ENCODE data around the gene FCAR. TPM values are rescaled to one million over a fixed set of nuclear protein-coding genes. Genes with fewer than 3 reads are reported as not detected.
"Not testable (repeated sequence)": the region's sequence is repeated elsewhere in the genome, so short reads cannot be mapped to it uniquely, and the experiment has no call there.

The FCAR gene
- total RNA-seq: not detected in 2 replicates

DNA sequence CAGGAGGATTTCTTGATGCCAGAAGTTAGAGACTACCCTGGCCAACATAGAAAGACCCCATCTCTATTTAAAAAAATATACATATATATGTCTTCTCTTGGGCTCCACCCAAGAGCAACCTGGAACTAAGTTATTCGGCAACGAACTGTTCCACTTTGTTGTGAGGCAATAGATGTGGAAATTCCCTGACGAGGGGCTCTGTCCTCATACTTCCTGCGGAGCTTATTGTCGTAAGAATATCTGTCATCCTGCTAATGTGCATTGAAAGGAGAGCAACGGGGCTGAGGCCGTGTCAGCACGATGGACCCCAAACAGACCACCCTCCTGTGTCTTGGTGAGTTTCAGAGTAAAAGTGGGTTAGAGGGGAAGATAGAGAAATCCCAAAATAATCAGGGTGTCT, at the start of gene FCAR:
Gene FCAR, plus strand, starts transcription at position 246 of the 400 bp plus-strand sequence. Its CDS starts 55 bp downstream, at position 301.
- no peak for DNase-seq (ENCODE audit: low read depth, low spot score)

DNA sequence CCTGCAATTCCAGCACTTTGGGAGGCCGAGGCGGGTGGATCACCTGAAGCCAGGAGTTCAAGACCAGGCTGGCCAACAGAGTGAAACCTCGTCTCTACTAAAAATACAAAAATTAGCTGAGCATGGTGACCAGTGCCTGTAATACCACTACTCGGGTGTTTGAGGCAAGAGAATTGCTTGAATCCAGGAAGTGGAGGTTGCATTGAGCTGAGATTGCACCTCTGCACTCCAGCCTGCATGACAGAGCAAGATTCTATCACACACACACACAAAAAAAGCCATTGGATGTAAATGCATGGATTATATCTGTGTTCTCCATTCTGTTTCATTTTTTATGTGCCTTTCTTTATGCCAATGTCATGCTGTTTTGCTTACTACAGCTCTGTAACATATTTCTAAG, 49.6 kb upstream of the FCAR start:
- DNase-seq (ENCODE audit: low read depth, low spot score): not testable (repeated sequence)

DNA sequence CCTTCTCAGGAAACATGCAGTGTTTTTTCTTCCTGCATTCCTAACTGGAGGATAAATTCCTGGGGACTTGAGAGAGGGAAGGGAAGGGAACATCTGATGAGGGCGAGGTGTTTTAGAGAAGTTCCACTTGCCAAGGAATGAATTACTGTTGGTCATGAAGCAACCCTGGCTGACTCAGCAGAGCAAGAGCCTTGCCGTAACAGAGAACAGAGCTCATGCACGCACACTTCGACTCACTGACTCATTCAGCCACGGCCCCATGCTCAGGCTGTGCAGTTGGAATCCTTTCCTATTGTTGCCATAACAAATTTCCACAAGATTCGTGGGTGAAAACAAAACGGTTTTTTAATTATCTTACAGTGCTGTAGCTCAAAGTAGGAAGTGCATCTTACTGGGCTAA, 48.7 kb upstream of the FCAR start:
- DNase-seq (ENCODE audit: low read depth, low spot score): not testable (repeated sequence)

DNA sequence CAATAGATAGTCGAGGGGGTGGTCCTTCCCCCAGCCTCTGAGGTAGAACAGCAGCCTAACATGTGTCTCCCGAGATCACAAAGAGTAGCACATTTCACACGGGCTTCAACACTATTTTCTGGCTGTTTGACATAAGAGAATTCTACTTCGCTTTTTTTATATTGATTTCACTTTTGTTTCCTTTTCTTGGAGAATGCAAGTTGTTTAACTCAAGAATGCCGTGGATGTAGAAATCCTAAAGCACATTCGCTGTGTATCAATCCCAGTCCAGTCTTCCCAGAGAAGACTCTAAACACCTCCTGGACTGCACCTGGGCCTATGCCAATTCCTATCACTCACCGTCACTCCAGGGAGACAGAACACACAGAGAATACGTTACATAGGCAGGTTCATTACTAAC, 46.0 kb upstream of the FCAR start:
- DNase-seq (ENCODE audit: low read depth, low spot score): not testable (repeated sequence)

DNA sequence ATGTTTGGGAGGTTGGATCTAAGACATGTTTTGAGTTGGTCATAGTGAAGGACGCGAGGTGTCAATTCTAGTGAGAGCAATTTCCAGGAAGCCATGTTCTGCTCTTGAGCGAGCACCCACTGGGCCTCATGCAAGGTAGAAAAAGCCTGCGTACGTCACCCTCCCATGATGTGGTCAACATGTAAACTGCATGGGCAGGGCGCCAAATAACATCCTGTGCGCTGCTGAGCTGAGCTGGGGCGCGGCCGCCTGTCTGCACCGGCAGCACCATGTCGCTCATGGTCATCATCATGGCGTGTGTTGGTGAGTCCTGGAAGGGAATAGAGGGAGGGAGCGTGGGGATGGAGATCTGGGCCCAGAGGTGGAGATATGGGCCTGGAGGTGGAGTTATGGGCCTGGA, 41.5 kb upstream of the FCAR start, which contains the start of gene KIR2DS4:
Gene KIR2DS4, plus strand, starts transcription at position 181 of the 400 bp plus-strand sequence.
- DNase-seq (ENCODE audit: low read depth, low spot score): not testable (repeated sequence)

DNA sequence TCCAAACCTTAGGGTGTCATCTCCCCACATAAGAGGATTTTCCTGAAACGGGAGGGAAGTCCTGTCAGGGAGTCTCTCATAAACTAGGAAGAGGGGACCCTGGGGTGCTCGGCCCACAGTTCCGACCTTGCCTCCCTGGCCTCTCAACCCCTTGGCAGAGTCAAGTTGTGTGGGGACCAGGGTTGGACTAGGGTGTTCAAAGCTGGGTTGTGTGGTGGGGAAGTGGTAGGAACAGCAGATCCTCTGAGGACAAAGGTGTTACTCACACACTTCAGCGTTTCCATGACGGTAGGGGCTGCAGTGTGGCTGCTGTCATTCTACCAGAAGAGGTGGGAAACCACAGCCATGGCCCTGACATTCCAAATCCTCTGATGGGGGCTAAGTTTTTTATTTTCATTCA, 38.9 kb upstream of the FCAR start:
- not testable (repeated sequence) for DNase-seq (ENCODE audit: low read depth, low spot score)

DNA sequence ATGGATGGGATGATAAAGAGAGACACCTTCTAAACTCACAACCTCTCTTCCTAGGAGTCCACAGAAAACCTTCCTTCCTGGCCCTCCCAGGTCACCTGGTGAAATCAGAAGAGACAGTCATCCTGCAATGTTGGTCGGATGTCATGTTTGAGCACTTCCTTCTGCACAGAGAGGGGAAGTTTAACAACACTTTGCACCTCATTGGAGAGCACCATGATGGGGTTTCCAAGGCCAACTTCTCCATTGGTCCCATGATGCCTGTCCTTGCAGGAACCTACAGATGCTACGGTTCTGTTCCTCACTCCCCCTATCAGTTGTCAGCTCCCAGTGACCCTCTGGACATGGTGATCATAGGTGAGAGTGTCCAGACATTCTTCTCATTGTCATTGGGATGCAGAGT, 36.5 kb upstream of the FCAR start:
- not testable (repeated sequence) for DNase-seq (ENCODE audit: low read depth, low spot score)

DNA sequence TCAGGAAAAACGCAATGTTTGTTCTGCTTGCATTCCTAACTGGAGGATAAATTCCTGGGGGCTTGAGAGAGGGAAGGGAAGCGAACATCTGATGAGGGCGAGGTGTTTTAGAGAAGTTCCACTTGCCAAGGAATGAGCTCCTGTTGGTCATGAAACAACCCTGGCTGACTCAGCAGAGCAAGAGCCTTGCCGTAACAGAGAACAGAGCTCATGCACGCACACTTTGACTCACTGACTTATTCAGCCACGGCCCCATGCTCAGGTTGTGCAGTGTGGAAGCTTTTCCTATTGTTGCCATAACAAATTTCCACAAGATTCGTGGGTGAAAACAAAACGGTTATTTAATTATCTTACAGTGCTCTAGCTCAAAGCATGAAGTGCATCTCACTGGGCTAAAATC, 30.9 kb upstream of the FCAR start:
- DNase-seq (ENCODE audit: low read depth, low spot score): not testable (repeated sequence)

DNA sequence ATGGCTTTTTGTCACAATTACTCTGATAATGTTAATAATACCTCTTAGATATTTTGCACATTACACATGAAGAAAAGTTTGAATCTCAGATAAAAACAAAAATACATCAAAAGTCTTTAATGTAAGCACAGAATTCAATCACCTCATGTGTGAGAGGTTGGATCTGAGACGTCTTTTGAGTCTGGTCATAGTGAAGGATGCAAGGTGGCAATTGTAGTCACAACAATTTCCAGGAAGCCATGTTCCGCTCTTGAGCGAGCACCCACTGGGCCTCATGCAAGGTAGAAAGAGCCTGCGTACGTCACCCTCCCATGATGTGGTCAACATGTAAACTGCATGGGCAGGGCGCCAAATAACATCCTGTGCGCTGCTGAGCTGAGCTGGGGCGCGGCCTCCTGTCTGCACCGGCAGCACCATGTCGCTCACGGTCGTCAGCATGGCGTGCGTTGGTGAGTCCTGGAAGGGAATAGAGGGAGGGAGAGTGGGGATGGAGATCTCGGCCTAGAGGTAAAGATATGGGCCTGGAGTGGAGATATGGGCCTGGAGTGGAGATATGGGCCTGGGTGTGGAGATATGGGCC, 23.9 kb upstream of the FCAR start, which contains the start of gene KIR3DL2:
Gene KIR3DL2, plus strand, starts transcription at position 383 of the 580 bp plus-strand sequence. Its CDS starts 33 bp downstream, at position 416.
- DNase-seq (ENCODE audit: low read depth, low spot score): not testable (repeated sequence)

DNA sequence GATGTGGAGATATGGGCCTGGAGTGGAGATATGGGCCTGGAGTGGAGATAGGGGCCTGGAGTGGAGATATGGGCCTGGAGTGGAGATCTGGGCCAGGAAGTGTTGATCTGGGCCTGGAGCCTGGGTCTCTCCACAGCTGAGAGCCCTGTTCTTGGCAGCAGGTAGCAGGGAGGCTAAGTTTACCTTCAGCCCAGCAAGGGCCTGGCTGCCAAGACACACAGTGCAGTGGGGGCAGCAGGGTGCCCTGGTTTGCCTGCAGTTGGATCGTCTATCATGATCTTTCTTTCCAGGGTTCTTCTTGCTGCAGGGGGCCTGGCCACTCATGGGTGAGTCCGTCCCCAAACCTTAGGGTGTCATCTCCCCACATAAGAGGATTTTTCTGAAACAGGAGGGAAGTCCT, 23.1 kb upstream of the FCAR start:
- no peak for DNase-seq (ENCODE audit: low read depth, low spot score)

DNA sequence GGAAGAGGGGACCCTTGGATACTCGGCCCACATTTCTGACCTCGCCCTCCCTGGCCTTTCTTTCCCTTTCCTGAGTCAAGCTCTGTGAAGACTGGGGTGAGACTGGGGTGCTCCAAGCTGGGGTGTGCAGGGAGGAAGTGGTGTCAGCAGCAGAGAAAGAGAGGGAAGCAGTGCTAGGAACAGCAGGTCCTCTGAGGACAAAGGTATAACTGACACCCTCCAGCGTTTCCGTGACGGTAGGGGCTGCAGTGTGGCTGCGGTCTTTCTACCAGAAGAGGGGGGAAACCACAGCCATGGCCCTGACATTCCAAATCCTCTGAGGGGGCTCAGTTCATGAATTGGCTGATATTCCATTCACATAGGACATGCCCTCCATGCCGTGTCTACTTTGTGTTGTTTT, 22.7 kb upstream of the FCAR start:
- no peak for DNase-seq (ENCODE audit: low read depth, low spot score)

DNA sequence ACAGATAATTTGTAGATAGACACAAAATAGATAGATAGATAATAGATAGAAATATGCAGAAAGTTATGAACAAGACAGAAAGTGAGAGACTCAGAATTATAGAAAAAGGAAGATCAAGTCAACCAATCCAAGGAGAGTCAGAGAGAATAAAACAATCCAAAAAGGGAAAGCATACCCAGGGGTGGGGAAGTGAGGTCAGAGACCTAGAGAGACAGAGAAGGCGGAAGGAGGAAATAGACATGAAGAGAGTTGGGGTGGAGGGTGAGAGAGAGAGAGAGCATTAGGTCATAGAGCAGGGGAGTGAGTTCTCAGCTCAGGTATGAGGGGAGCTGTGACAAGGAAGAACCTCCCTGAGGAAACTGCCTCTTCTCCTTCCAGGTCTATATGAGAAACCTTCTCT, 18.8 kb upstream of the FCAR start:
- DNase-seq (ENCODE audit: low read depth, low spot score): not testable (repeated sequence)

DNA sequence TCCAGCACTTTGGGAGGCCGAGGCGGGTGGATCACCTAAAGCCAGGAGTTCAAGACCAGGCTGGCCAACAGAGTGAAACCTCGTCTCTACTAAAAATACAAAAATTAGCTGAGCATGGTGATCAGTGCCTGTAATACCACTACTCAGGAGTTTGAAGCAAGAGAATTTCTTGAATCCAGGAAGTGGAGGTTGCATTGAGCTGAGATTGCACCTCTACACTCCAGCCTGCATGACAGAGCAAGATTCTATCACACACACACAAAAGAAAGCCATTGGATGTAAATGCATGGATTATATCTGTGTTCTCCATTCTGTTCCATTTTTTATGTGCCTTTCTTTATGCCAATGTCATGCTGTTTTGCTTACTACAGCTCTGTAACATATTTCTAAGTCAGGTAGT, 15.6 kb upstream of the FCAR start:
- not testable (repeated sequence) for DNase-seq (ENCODE audit: low read depth, low spot score)

DNA sequence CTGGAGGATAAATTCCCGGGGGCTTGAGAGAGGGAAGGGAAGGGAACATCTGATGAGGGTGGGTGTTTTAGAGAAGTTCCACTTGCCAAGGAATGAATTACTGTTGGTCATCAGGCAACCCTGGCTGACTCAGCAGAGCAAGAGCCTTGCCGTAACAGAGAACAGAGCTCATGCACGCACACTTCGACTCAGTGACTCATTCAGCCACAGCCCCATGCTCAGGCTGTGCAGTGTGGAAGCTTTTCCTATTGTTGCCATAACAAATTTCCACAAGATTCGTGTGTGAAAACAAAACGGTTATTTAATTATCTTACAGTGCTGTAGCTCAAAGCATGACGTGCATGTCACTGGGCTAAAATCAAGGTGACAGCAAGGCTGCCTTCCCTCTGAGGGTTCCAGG, 14.6 kb upstream of the FCAR start:
- not testable (repeated sequence) for DNase-seq (ENCODE audit: low read depth, low spot score)

DNA sequence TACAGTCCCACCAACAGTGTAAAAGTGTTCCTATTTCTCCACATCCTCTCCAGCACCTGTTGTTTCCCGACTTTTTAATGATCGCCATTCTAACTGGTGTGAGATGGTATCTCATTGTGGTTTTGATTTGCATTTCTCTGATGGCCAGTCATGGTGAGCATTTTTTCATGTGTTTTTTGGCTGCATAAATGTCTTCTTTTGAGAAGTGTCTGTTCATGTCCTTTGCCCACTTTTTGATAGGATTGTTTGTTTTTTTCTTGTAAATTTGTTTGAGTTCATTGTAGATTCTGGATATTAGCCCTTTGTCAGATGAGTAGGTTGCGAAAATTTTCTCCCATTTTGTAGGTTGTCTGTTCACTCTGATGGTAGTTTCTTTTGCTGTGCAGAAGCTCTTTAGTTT, 10.6 kb upstream of the FCAR start:
- not testable (repeated sequence) for DNase-seq (ENCODE audit: low read depth, low spot score)

DNA sequence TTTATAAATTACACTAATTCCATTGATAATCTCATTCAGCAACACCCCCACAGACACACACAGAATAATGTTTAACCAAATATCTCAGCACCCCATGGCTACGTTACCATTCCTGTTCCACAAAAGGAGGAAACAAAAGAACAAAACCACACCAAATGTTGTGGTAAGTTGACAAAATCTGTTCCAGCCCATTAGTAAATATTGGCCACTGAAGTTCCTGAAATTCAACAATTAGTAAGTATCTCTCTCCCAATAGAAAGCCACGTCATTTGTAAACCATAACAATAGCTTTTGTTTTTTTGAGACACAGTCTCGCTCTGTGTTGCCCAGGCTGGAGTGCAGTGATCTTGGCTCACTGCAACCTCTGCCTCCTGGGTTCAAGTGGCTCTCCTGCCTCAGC, 2.3 kb upstream of the FCAR start:
- no peak for DNase-seq (ENCODE audit: low read depth, low spot score)

DNA sequence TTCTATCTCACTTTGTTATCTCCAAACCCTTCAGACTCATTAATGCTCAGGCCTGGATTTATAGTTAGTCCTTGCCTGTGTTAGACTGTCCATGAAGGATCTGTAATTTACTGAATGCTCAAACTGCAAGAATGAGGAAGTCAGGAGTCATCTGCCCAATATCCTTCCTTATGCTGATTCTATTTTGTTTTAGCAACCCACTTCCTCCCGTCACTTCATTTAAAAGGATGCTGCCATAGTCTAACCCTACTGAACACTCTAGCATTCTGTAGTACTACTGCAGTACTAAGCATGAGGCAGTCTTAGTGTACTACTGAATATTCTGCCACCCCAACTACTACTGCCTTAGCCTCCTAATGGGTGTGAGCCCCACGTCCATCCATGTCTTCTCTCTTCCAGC, 1.5 kb downstream of the FCAR start:
- DNase-seq (ENCODE audit: low read depth, low spot score): no peak

DNA sequence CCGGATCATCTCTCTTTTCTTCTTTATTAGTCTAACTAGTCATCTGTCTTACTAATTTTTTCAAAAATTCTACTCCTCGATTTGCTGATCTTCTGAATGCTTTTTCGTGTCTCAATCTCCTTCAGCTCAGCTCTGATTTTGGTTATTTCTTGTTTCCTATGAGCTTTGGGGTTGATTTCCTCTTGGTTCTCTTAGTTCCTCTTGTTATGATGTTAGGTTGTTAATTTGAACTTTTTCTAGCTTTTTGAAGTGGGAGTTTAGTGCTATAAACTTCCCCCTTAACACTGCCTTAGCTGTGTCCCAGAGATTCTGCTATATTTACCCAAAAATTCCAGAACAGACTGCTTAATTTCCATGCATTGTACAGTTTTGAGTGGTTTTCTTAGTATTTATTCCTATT, 3.4 kb downstream of the FCAR start:
- no peak for DNase-seq (ENCODE audit: low read depth, low spot score)

DNA sequence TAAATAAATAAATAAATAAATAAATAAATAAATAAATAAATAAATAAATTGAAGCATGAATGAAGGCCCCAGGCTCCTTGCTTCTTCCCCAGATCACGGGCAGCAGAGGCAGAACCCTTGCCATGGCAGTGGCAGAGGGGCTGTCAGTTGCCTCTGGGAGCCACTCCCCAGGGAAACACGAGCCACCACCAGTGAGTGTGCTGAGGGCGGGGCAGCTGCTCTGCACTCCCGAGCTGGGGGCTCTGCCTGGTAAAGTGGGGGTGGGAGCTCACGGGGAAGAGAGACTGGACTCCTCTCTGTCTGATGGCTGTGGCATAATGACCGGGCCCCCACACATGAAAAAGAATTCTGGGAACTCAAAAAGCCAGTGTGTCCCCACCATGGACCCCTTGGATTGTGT, 7.8 kb downstream of the FCAR start:
- no peak for DNase-seq (ENCODE audit: low read depth, low spot score)

DNA sequence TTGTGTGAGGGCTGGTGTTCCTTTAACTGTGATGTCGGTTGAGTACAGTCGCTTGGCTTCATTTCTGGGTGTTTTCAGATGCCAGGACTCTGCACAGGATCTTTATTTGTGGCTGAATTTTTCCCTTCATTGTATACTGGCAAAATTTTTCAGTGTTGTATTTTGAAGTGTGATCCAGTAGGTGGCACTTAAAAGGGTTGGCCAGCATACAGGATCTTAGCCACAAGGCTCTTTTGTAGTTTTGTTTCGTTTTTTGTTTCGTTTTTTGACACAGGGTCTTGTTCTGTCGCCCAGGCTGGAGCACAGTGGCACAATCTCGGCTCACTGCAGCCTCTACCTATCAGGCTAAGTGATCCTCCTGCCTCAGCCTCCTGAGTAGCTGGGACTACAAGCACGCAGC, 8.7 kb downstream of the FCAR start:
- no peak for DNase-seq (ENCODE audit: low read depth, low spot score)

DNA sequence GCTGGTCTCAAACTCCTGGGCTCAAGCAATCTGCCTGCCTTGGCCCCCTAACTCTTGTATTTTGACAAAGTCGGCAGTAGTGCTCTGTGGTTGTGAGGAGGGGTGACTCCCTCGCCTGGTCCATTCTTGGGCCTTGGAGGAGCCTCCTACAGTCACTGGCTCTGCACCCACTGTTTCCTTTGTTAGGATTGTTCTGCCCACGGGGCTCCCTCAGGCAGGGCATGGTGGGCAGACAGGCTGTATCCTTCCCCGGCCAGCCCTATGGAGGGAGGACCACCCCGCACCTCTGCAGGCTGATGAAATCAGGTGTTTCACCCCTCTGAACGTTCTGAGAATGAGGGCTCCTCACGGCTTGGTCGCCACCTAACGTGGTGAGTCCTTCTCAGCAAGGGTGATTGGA, 9.2 kb downstream of the FCAR start:
- no peak for DNase-seq (ENCODE audit: low read depth, low spot score)

DNA sequence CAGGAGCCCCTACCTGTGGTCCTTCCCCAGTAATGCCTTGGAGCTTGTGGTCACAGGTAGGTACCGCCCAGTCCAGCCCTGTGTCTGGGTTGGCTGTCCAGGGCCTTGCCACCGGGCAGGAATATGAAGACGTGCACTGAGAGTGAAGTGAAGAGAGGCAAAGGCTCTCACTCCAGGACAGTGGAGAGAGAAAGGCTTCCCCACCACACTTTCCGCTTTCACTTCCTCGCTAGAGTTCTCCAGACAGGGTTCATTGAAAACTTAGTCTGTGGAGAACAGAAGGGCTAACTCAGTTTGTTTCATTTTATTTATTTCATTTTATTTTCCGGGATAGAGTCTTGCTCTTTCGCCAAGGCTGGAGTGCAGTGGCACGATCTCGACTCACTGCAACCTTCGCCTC, 14.2 kb downstream of the FCAR start:
- DNase-seq (ENCODE audit: low read depth, low spot score): no peak

DNA sequence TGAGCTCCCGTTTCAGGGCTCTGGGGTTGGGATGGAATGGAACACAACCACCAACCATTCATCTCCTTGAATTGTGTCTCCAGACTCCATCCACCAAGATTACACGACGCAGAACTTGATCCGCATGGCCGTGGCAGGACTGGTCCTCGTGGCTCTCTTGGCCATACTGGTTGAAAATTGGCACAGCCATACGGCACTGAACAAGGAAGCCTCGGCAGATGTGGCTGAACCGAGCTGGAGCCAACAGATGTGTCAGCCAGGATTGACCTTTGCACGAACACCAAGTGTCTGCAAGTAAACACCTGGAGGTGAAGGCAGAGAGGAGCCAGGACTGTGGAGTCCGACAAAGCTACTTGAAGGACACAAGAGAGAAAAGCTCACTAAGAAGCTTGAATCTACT, 15.5 kb downstream of the FCAR start:
- no peak for DNase-seq (ENCODE audit: low read depth, low spot score)

DNA sequence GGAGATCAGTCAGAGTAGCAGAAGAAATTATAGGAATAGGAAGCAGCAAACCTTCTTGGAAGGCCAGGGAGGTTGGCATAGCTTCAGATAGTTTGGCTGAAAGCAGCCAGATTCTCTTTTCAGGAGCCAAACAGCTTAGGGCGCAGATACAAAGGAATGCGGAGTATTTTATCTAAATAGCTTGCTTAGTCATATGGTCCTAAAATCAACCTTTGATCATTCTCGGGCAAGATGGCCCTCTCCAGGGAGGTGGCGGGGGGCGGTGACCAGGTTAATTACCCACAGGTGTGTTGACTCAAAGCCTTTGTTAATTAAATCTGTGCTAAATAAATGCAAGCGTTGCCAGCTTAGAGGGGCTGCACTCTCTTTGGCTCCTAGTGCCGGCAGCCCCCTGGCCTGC, 19.4 kb downstream of the FCAR start:
- DNase-seq (ENCODE audit: low read depth, low spot score): no peak
